H1 (cell line): ENCODE measurements around the gene CLDN15. TPM values are rescaled to one million over a fixed set of nuclear protein-coding genes. Genes with fewer than 3 reads are reported as not detected.

Experiments
- polyA plus RNA-seq, 7 experiments: library from polyadenylated mRNA; depleted of rRNA in 3 of 7; stranded (reverse) in 5 of 7; unstranded in 2 of 7; fragments of >200 nt in 5 of 7; fragments of 200-250 nt in 2 of 7; gene quantifications; 1 replicate in 5 of 7; 2 replicates in 1 of 7; 4 replicates in 1 of 7; pipeline versions ENCODE4 v1.2.1 to v1.2.3, GENCODE V29; 2011 to 2013; ENCODE audit warnings: missing spikeins in 2 of 7, mixed read lengths in 2 of 7
- small RNA-seq: library from polyadenylated mRNA; stranded (forward); fragments of <200 nt; extraction: miRNeasy Mini kit (QIAGEN cat#:217004); gene quantifications from one replicate; pipeline ENCODE3, GENCODE V24; 2013; ENCODE audit not compliant: insufficient read depth
- total RNA-seq: library from RNA; stranded (reverse); fragmentation: NEBNext Ultra II Directional; extraction: Animal tissue kit (Norgen Biotek cat#: 25700); gene quantifications from 2 replicates; pipeline ENCODE4 v1.2.1, GENCODE V29; 2021

Gene CLDN15
- total and polyA plus RNA-seq, 2 of the 8 experiments (the other 6 are each of a cell fraction or from before 2014, with no cell fraction given), result 5.5 to 7.6 TPM

Small RNA genes lying within 50 kb of the gene (small RNA-seq; reads per million reads assigned to genes)
- gene RNU6-1104P, result not detected

Other genes starting within 250 kb of the CLDN15 start
- not detected in 2 replicates for gene MUC17, start 217.7 kb downstream of the CLDN15 start, total RNA-seq
- gene MUC17, start 217.7 kb downstream of the CLDN15 start, polyA plus RNA-seq (2011; rRNA removed), result 0.02 TPM in 2 replicates
- gene TRIM56, start 152.3 kb downstream of the CLDN15 start, total RNA-seq, result 17.5 and 18.8 TPM in 2 replicates
- gene TRIM56, start 152.3 kb downstream of the CLDN15 start, polyA plus RNA-seq (2011; rRNA removed), result 2.0 and 3.4 TPM in 2 replicates
- gene SERPINE1, start 110.7 kb downstream of the CLDN15 start, total RNA-seq, result 5.6 and 6.8 TPM in 2 replicates
- gene SERPINE1, start 110.7 kb downstream of the CLDN15 start, polyA plus RNA-seq (2011; rRNA removed), result 3.7 and 3.8 TPM in 2 replicates
- gene AP1S1, start 83.3 kb downstream of the CLDN15 start, total RNA-seq, result 56.0 and 56.1 TPM in 2 replicates
- gene AP1S1, start 83.3 kb downstream of the CLDN15 start, polyA plus RNA-seq (2011; rRNA removed), result 59.3 and 72.3 TPM in 2 replicates
- gene VGF, start 72.2 kb downstream of the CLDN15 start, total RNA-seq, result 7.0 and 7.4 TPM in 2 replicates
- 1.6 and 3.0 TPM in 2 replicates for gene VGF, start 72.2 kb downstream of the CLDN15 start, polyA plus RNA-seq (2011; rRNA removed)
- 0.84 and 1.0 TPM in 2 replicates for gene NAT16, start 57.5 kb downstream of the CLDN15 start, total RNA-seq
- gene NAT16, start 57.5 kb downstream of the CLDN15 start, polyA plus RNA-seq (2011; rRNA removed), result 0.26 and 0.47 TPM in 2 replicates
- gene MOGAT3, start 36.8 kb downstream of the CLDN15 start, total RNA-seq, result 0.82 TPM in 1 of 2 replicates, not detected in the other
- 0.21 and 0.58 TPM in 2 replicates for gene MOGAT3, start 36.8 kb downstream of the CLDN15 start, polyA plus RNA-seq (2011; rRNA removed)
- 43.1 and 47.2 TPM in 2 replicates for gene PLOD3, start 20.2 kb downstream of the CLDN15 start, total RNA-seq
- gene PLOD3, start 20.2 kb downstream of the CLDN15 start, polyA plus RNA-seq (2011; rRNA removed), result 28.4 and 57.0 TPM in 2 replicates
- 59.9 and 61.7 TPM in 2 replicates for gene ZNHIT1, start 19.6 kb downstream of the CLDN15 start, total RNA-seq
- gene ZNHIT1, start 19.6 kb downstream of the CLDN15 start, polyA plus RNA-seq (2011; rRNA removed), result 38.2 and 48.9 TPM in 2 replicates
- gene FIS1, start 7.3 kb upstream of the CLDN15 start, total RNA-seq, result 122 and 128 TPM in 2 replicates
- 195 and 246 TPM in 2 replicates for gene FIS1, start 7.3 kb upstream of the CLDN15 start, polyA plus RNA-seq (2011; rRNA removed)
- gene IFT22, start 84.0 kb upstream of the CLDN15 start, total RNA-seq, result 17.7 and 17.8 TPM in 2 replicates
- gene IFT22, start 84.0 kb upstream of the CLDN15 start, polyA plus RNA-seq (2011; rRNA removed), result 12.5 and 18.9 TPM in 2 replicates
- gene COL26A1, start 125.1 kb upstream of the CLDN15 start, total RNA-seq, result 68.8 and 71.4 TPM in 2 replicates
- gene COL26A1, start 125.1 kb upstream of the CLDN15 start, polyA plus RNA-seq (2011; rRNA removed), result 51.1 and 68.1 TPM in 2 replicates